Measurements from ENCODE around the gene APOBR.

Gene APOBR

DNA sequence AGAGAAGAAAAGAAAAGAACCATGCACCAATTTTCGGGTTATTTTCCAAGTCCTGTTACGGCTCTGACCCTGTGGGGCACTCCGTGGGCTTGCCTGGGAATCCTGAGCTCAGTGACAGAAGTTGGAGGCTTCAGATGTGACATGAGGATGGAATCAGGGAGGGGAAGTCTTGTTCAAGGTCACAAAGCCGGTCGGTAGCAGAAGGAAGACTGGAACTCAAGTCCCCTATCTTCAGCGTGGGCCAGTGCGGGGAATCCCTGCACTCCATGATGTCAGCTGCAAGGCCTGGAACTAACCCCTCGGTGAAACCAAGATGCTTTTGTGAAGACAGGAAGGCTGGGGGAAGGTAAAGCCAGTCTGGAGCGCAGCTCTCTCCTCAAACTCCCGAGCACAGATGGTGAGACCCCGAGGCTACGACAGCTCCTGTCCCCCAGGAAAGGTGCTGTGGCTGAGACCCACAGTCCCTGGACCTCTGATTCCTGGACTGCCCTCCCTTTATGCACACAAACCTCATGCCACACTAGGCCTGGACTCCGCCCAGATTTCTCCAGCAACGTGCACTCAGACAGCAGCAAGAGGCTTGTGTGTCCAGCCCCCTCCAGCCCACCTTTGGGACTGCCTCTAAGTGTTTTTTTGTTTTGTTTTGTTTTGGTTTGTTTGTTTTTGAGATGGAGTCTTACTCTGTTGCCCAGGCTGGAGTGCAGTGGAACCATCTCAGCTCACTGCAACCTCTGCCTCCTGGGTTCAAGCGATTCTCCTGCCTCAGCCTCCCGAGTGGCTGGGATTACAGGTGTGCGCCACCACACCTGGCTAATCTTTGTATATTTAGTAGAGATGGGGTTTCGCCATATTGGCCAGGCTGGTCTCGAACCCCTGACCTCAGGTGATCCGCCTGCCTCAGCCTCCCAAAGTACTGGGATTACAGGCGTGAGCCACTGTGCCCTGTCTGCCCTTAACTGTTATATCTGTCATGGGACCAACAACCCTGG, 17.7 kb downstream of the APOBR start:
- Histone ChIP-seq H3K4me3 (ENCODE audit: low read depth, low read length, poor library complexity, severe bottlenecking) (no peak overlapping the region), H3K9me3 (ENCODE audit: low read length) (no peaks in the 10 kb centered on the region), H3K79me2 (ENCODE audit: insufficient read depth, low read length) (no peaks in the 10 kb centered on the region), H4K20me1 (ENCODE audit: insufficient read depth, low read length) (no peaks in the 10 kb centered on the region), H3K4me1 (ENCODE audit: insufficient read depth, low read length, severe bottlenecking) (no peaks in the 10 kb centered on the region), H2AFZ (ENCODE audit: low read length) (no peak overlapping the region), H3K27me3 (ENCODE audit: insufficient read depth, low read length) (no peaks in the 10 kb centered on the region), H3K4me2 (ENCODE audit: low read length) (no peak overlapping the region), H3F3A (ENCODE audit: insufficient read depth, low read length) (no peaks in the 10 kb centered on the region), H3K36me3 (ENCODE audit: insufficient read depth, low read length) (no peaks in the 10 kb centered on the region), H3K27ac (ENCODE audit: low read depth, low read length, poor library complexity, severe bottlenecking) (no peak overlapping the region), H3K9ac (ENCODE audit: low read length) (no peak overlapping the region), H3K9me2 (ENCODE audit: low read depth, low read length) (no peaks in the 10 kb centered on the region)
- no peak for TF ChIP-seq EZH2 (IDR thresholded peaks at IDR 0.05; ENCODE audit: borderline replicate concordance, low read length)
- TF ChIP-seq, protein P1, sequence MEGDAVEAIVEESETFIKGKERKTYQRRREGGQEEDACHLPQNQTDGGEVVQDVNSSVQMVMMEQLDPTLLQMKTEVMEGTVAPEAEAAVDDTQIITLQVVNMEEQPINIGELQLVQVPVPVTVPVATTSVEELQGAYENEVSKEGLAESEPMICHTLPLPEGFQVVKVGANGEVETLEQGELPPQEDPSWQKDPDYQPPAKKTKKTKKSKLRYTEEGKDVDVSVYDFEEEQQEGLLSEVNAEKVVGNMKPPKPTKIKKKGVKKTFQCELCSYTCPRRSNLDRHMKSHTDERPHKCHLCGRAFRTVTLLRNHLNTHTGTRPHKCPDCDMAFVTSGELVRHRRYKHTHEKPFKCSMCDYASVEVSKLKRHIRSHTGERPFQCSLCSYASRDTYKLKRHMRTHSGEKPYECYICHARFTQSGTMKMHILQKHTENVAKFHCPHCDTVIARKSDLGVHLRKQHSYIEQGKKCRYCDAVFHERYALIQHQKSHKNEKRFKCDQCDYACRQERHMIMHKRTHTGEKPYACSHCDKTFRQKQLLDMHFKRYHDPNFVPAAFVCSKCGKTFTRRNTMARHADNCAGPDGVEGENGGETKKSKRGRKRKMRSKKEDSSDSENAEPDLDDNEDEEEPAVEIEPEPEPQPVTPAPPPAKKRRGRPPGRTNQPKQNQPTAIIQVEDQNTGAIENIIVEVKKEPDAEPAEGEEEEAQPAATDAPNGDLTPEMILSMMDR (IDR thresholded peaks at IDR 0.05; ENCODE audit: low read length): no peak

DNA sequence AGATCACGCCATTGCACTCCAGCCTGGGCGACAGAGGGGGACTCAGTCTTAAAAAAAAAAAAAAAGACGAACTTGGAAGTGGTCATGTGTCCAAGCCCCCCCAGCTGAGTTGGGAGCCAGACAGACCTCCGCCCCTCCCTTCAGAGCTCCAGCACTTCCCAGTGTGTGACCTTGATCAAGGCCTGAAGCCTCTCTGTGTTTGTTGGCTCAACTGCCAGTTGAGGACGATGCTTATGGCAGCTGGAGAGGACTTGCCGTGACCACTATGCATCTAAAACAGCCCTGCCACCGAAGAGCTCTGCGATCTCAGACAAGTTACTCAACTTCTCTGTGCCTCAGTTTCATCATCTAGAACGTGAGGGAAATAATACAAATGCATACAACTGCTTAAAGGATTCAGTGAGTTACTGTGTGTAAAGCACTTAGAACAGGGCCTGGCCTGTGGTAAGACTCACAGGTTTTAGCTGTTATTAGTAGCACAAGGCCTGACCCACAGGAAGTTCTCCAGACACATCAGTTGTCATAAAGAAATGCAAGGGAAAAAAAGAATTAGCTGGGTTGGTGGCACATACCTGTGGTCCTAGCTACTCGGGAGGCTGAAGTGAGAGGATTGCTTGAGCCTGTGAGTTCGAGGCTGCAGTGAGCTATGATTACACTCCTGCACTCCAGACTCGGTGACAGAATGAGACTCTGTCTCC, 19.2 kb downstream of the APOBR start:
- no peaks in the 10 kb centered on the region for H3K27me3 ChIP-seq (ENCODE audit: insufficient read depth, low read length)
- no peak overlapping the region for H3K4me2 ChIP-seq (ENCODE audit: low read length)
- no peak overlapping the region for H3K4me3 ChIP-seq (ENCODE audit: low read depth, low read length, poor library complexity, severe bottlenecking)

DNA sequence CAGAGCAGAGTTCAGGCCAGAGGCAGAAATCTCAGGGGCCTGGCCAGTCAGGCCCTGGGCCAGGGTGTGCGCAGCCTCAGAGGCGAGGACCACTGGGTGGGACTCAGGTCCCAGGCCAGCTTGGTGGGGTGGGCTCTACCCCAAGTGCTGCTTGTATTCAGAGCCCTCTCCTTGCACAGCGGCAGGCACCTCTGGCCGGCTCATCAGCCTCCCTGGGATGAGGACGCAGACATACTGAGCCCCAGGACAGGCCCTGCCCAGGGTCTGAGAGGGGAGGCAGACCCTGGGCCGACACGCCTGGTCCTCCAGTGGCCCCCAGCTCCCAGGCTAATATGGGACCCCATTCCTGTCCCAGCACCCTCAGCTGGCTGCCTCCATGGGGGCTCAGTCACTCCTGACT, 19.8 kb downstream of the APOBR start:
- Histone ChIP-seq H3F3A (ENCODE audit: insufficient read depth, low read length) (no peaks in the 10 kb centered on the region), H3K4me1 (ENCODE audit: insufficient read depth, low read length, severe bottlenecking) (no peaks in the 10 kb centered on the region), H3K27ac (ENCODE audit: low read depth, low read length, poor library complexity, severe bottlenecking) (no peak overlapping the region), H3K36me3 (ENCODE audit: insufficient read depth, low read length) (no peaks in the 10 kb centered on the region), H3K4me2 (ENCODE audit: low read length) (no peak overlapping the region), H3K79me2 (ENCODE audit: insufficient read depth, low read length) (no peaks in the 10 kb centered on the region), H3K9me2 (ENCODE audit: low read depth, low read length) (no peaks in the 10 kb centered on the region), H3K27me3 (ENCODE audit: insufficient read depth, low read length) (no peaks in the 10 kb centered on the region), H3K4me3 (ENCODE audit: low read depth, low read length, poor library complexity, severe bottlenecking) (no peak overlapping the region), H3K9ac (ENCODE audit: low read length) (no peak overlapping the region), H4K20me1 (ENCODE audit: insufficient read depth, low read length) (no peaks in the 10 kb centered on the region), H3K9me3 (ENCODE audit: low read length) (no peaks in the 10 kb centered on the region), H2AFZ (ENCODE audit: low read length) (no peak overlapping the region)
- TF ChIP-seq EZH2 (IDR thresholded peaks at IDR 0.05; ENCODE audit: borderline replicate concordance, low read length): no peak
- TF ChIP-seq, protein P1 (IDR thresholded peaks at IDR 0.05; ENCODE audit: low read length): no peak

More for the DNA sequence above, 19.2 kb downstream of the APOBR start:
- no peaks in the 10 kb centered on the region for H3K9me3 ChIP-seq (ENCODE audit: low read length)
- H4K20me1 ChIP-seq (ENCODE audit: insufficient read depth, low read length): no peaks in the 10 kb centered on the region
- H3K79me2 ChIP-seq (ENCODE audit: insufficient read depth, low read length): no peaks in the 10 kb centered on the region
- H2AFZ ChIP-seq (ENCODE audit: low read length): no peak overlapping the region
- H3K4me1 ChIP-seq (ENCODE audit: insufficient read depth, low read length, severe bottlenecking): no peaks in the 10 kb centered on the region
- no peak overlapping the region for H3K9ac ChIP-seq (ENCODE audit: low read length)
- H3K27ac ChIP-seq (ENCODE audit: low read depth, low read length, poor library complexity, severe bottlenecking): no peak overlapping the region
- H3K36me3 ChIP-seq (ENCODE audit: insufficient read depth, low read length): no peaks in the 10 kb centered on the region
- H3K9me2 ChIP-seq (ENCODE audit: low read depth, low read length): no peaks in the 10 kb centered on the region
- H3F3A ChIP-seq (ENCODE audit: insufficient read depth, low read length): no peaks in the 10 kb centered on the region
- TF ChIP-seq, protein P1 (IDR thresholded peaks at IDR 0.05; ENCODE audit: low read length): no peak
- no peak for TF ChIP-seq EZH2 (IDR thresholded peaks at IDR 0.05; ENCODE audit: borderline replicate concordance, low read length)

Measured in OCI-LY1 (cell line).